ENCODE results near the gene RNF114.

DNA sequence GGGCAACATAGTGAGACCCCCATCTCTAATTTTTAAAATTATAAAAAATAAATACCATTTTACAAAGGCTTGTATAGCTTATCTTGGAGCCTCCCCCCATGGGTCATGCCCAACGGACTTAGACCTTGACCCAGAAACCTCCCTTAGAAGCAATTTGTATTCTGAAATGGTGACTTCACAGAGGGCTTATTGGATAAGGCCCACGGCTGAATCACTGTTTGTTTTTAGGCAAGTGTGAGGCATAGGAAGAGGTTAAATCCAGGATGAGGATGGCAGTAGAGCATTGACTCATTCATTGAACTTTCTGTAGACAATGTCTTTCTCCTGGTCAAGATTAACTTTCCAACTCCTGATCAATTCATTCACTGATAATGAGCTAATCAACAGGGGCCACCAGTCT is 40.3 kb downstream of the RNF114 start:
- TF ChIP-seq, protein P1, sequence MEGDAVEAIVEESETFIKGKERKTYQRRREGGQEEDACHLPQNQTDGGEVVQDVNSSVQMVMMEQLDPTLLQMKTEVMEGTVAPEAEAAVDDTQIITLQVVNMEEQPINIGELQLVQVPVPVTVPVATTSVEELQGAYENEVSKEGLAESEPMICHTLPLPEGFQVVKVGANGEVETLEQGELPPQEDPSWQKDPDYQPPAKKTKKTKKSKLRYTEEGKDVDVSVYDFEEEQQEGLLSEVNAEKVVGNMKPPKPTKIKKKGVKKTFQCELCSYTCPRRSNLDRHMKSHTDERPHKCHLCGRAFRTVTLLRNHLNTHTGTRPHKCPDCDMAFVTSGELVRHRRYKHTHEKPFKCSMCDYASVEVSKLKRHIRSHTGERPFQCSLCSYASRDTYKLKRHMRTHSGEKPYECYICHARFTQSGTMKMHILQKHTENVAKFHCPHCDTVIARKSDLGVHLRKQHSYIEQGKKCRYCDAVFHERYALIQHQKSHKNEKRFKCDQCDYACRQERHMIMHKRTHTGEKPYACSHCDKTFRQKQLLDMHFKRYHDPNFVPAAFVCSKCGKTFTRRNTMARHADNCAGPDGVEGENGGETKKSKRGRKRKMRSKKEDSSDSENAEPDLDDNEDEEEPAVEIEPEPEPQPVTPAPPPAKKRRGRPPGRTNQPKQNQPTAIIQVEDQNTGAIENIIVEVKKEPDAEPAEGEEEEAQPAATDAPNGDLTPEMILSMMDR (IDR thresholded peaks at IDR 0.05; ENCODE audit: low read depth, low read length, poor library complexity, severe bottlenecking): no peak
- no peak for TF ChIP-seq EZH2phosphoT487 (IDR thresholded peaks at IDR 0.05; ENCODE audit: borderline replicate concordance, low read length)

Measured in DOHH2 (cell line).